T-cell (primary cell): ENCODE measurements around the gene S100A4. TPM values are rescaled to one million over a fixed set of nuclear protein-coding genes. Genes with fewer than 3 reads are reported as not detected.
"Not testable (repeated sequence)": the region's sequence is repeated elsewhere in the genome, so short reads cannot be mapped to it uniquely, and the experiment has no call there.

Source experiments
- ATAC-seq, 4 experiments: fragments of 200-7000 bp in 3 of 4; fragments of 150-1000 bp in 1 of 4; cut with Tn5 transposase; replicated peaks in 1 of 4; 1 replicate in 3 of 4; 2 replicates in 1 of 4; pipeline ENCODE4 v1.10.0; 2021; ENCODE audit warnings: moderate library complexity in 3 of 4, mild to moderate bottlenecking in 2 of 4, moderate number of reproducible peaks in 1 of 4
- CTCF ChIA-PET, 2 donors: fragments of 300-600 bp; sonication (Branson Sonifier 250); formaldehyde crosslinking; loops; one replicate each; lab custom pipeline; 2022; ENCODE audit warnings: antibody characterized with exemption in 2 of 2; lab: Charles Lee
- POLR2A ChIA-PET, 2 donors: fragments of 300-600 bp; sonication (Branson Sonifier 250); formaldehyde crosslinking; loops; one replicate each; lab custom pipeline; 2022; ENCODE audit warnings: antibody characterized with exemption in 2 of 2; lab: Charles Lee
- DNase-seq, 35 experiments: peaks; one replicate each; pipeline versions ENCODE4 v3.0.0 to v3.0.0-alpha.2; 2013 to 2023
- H3K27ac ChIP-seq: one replicate; pipeline ENCODE4 v1.5.1; 2013; ENCODE audit warnings: low read length
- H3K27me3 ChIP-seq, 2 experiments: replicated peaks in 1 of 2; 1 replicate in 1 of 2; 2 replicates in 1 of 2; pipeline versions ENCODE4 v1.6.1 to v1.7.0; 2013; ENCODE audit warnings: low read length in 1 of 2, mixed read lengths in 1 of 2; ENCODE audit not compliant: control insufficient read depth in 2 of 2, insufficient read depth in 2 of 2; ENCODE audit errors: extremely low read depth in 1 of 2
- H3K36me3 ChIP-seq, 2 donors: 1 replicate in 1 of 2; 2 replicates in 1 of 2; pipeline versions ENCODE4 v1.6.1 to v1.7.0; 2013; ENCODE audit warnings: low read length in 1 of 2; ENCODE audit not compliant: control insufficient read depth in 2 of 2, insufficient read depth in 1 of 2; ENCODE audit errors: extremely low read depth in 1 of 2
- H3K4me1 ChIP-seq, 2 experiments: 1 replicate in 1 of 2; 2 replicates in 1 of 2; pipeline versions ENCODE4 v1.6.1 to v1.7.0; 2013; ENCODE audit warnings: low read length in 2 of 2, mixed read lengths in 1 of 2; ENCODE audit not compliant: insufficient read depth in 2 of 2, control insufficient read depth in 1 of 2; ENCODE audit errors: extremely low read depth in 1 of 2
- H3K4me3 ChIP-seq, 2 donors: 1 replicate in 1 of 2; 2 replicates in 1 of 2; pipeline versions ENCODE4 v1.5.1 to v1.7.0; 2013; ENCODE audit warnings: mild to moderate bottlenecking in 2 of 2, low read length in 1 of 2, moderate library complexity in 1 of 2; ENCODE audit not compliant: control insufficient read depth in 1 of 2; ENCODE audit errors: extremely low read depth in 1 of 2
- H3K9me3 ChIP-seq: 2 replicates; pipeline ENCODE4 v1.7.0; 2013
- H3K27ac Mint-ChIP-seq, 2 donors: one replicate each; pipeline ENCODE4 v1.8.0; 2020 to 2021; ENCODE audit warnings: mild to moderate bottlenecking in 2 of 2, mixed read lengths in 2 of 2
- H3K27me3 Mint-ChIP-seq, 2 donors: one replicate each; pipeline ENCODE4 v1.8.0; 2021 to 2022; ENCODE audit warnings: mixed read lengths in 2 of 2
- H3K36me3 Mint-ChIP-seq: one replicate; pipeline ENCODE4 v1.8.0; 2021; ENCODE audit warnings: mixed read lengths
- H3K4me1 Mint-ChIP-seq, 3 donors: one replicate each; pipeline ENCODE4 v1.8.0; 2020 to 2022; ENCODE audit warnings: mixed read lengths in 3 of 3, mild to moderate bottlenecking in 1 of 3
- H3K4me3 Mint-ChIP-seq, 3 donors: one replicate each; pipeline ENCODE4 v1.8.0; 2020 to 2022; ENCODE audit warnings: mild to moderate bottlenecking in 3 of 3, mixed read lengths in 3 of 3, moderate library complexity in 3 of 3
- H3K9me3 Mint-ChIP-seq, 3 donors: one replicate each; pipeline ENCODE4 v1.8.0; 2020 to 2022; ENCODE audit warnings: mixed read lengths in 3 of 3
- WGBS: methylation state at CpG from one replicate; pipeline ENCODE4 v1.1.5; 2013; ENCODE audit warnings: missing lambda C conversion rate; ENCODE audit not compliant: insufficient coverage; 5-methylcytosine and 5-hydroxymethylcytosine counted together
- total RNA-seq, 35 experiments: library from RNA in 6 of 35; stranded (reverse) in 6 of 35; fragments of 120-200 nt in 1 of 35; gene quantifications; one replicate each; pipeline versions ENCODE4 v1.2.1 to v1.2.4 and lab custom pipeline; 2013 to 2026

Gene S100A4
- total RNA-seq, 5 donors from 2014 or later (not counting 1 experiment from before 2014, with no cell fraction given), result 297 to 698 (median 384) TPM

GRCh38 chr1:153566414-153567371 is 21.1 kb upstream of the S100A4 start:
- Histone ChIP-seq H3K4me1 (peaks cover 4 to 37% of the 10 kb centered on the region in 2 experiments), H3K9me3 (no peaks in the 10 kb centered on the region), H3K27me3 (peaks cover 0 to 7% of the 10 kb centered on the region in 2 experiments), H3K27ac (peak overlapping the region; percentile 74), H3K36me3 (no peaks in the 10 kb centered on the region), H3K4me3 (no peak overlapping the region)
- ATAC-seq (peak; percentile 71 to 96 (median 94)), DNase-seq (peak; percentile 32 to 86 (median 56))
- Mint-ChIP-seq H3K27ac (peak overlapping the region; percentile 90 to 97), H3K36me3 (no peaks in the 10 kb centered on the region), H3K4me3 (peak overlapping the region in 2 of 3 donors; percentile 45 to 61), H3K9me3 (no peaks in the 10 kb centered on the region), H3K27me3 (peaks cover 0 to 2% of the 10 kb centered on the region in 2 donors), H3K4me1 (peaks cover 32 to 35% (median 32%) of the 10 kb centered on the region in 3 donors)
- POLR2A ChIA-PET, result interaction anchor here in 1 of 2 donors (0.6 kb wide), 1 partner anchor 36 kb away, joined by 4 read pairs; no protein-coding TSS in a partner anchor
- CTCF ChIA-PET, result interaction anchor here (0.5 to 1.5 kb wide), 4 partner anchors 31 to 56 kb away, joined by 3 to 12 read pairs (median 6); partner anchors contain the start of gene S100A6 (in 1 of the 2)
- WGBS, result 46% methylated on average over 11 of the region's 16 CpGs

DNA sequence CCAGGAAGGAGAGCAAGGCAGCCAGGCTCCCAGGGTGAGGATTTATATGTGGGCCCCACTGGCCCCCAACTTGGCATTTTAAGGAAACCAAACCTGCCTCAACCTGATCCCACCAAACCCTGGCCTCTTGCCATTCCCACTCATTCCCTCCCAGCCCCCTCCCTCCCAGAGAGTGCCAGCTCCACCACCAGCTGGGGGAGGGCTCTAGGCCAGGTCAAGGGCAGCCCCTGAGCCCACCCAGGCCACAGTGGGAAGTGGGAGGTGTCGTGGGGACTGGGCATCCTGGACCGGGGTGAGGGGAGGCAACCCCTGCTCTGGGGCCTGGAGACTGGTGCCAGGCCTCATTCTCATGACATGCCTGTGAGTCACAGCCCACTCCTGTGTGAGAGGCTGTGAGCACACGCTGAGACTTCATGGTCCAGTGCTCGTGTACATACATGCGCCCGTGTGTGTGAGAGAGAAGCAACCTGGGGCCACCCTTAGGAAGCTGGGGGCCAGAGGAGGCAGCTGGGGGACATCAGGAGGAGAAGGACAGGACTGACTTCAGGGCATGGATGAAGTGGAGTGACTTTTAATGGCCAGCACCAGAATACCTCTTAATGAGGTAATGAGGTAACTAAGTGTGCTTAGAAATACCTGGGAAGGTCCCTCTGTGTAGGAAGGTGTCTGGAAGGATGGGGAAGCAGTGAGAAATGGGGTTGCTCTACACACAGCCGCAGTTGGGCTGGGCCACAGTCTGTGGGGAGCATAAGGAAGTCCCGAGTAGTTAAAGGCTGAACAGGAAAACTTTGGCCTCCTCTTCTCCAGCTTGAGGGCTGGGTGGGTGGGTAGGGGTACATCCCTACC is 20.1 kb upstream of the S100A4 start, which contains the start of gene S100A2:
S100A2 (minus strand) TSS at position 316 of the 846 bp plus-strand sequence. CDS start 1,967 bp downstream, outside the sequence.
- H3K27me3 Mint-ChIP-seq, result no peaks in the 10 kb centered on the region
- ChIA-PET CTCF (interaction anchor here (0.5 to 1.5 kb wide), 5 partner anchors 30 to 58 kb away, joined by 3 to 12 read pairs (median 3); partner anchors contain the start of gene S100A6 (in 1 of the 2)), POLR2A (interaction anchor here in 1 of 2 donors (0.8 kb wide), 1 partner anchor 30 kb away, joined by 8 read pairs; the partner anchor contains the start of gene S100A6)
- DNase-seq, result peak in 6 of 35 experiments; percentile 2 to 40 (median 18)
- Histone ChIP-seq H3K9me3 (no peaks in the 10 kb centered on the region), H3K4me3 (no peak within 1 kb of the TSS), H3K4me1 (peaks cover 4 to 37% of the 10 kb centered on the region in 2 experiments), H3K27me3 (peaks cover 0 to 7% of the 10 kb centered on the region in 2 experiments), H3K36me3 (no peaks in the 10 kb centered on the region), H3K27ac (peak within 1 kb of the TSS; percentile 74)
- H3K36me3 Mint-ChIP-seq, result no peaks in the 10 kb centered on the region
- peaks cover 32 to 35% (median 32%) of the 10 kb centered on the region in 3 donors for H3K4me1 Mint-ChIP-seq
- peak; percentile 39 to 54 (median 43) for ATAC-seq
- WGBS, result 67% methylated on average over 5 of the region's 8 CpGs
- H3K27ac Mint-ChIP-seq, result peak within 1 kb of the TSS; percentile 92 to 97
- H3K4me3 Mint-ChIP-seq, result peak within 1 kb of the TSS in 2 of 3 donors; percentile 45 to 70
- no peaks in the 10 kb centered on the region for H3K9me3 Mint-ChIP-seq

GRCh38 chr1:153563991-153564390 is 18.4 kb upstream of the S100A4 start:
- no peak for ATAC-seq
- Mint-ChIP-seq H3K27ac (no peak overlapping the region), H3K9me3 (no peaks in the 10 kb centered on the region), H3K4me3 (no peak overlapping the region), H3K27me3 (no peaks in the 10 kb centered on the region), H3K36me3 (no peaks in the 10 kb centered on the region), H3K4me1 (peaks cover 30 to 32% (median 32%) of the 10 kb centered on the region in 3 donors)
- WGBS, result 95% methylated on average over 3 of the region's 7 CpGs
- POLR2A ChIA-PET, result no interaction called here
- H3K4me3 ChIP-seq, result no peak overlapping the region
- CTCF ChIA-PET, result no interaction called here
- no peak overlapping the region for H3K27ac ChIP-seq
- no peaks in the 10 kb centered on the region for H3K9me3 ChIP-seq
- DNase-seq, result no peak
- peaks cover 0 to 7% of the 10 kb centered on the region in 2 experiments for H3K27me3 ChIP-seq
- H3K4me1 ChIP-seq, result peaks cover 4 to 37% of the 10 kb centered on the region in 2 experiments
- H3K36me3 ChIP-seq, result no peaks in the 10 kb centered on the region

DNA sequence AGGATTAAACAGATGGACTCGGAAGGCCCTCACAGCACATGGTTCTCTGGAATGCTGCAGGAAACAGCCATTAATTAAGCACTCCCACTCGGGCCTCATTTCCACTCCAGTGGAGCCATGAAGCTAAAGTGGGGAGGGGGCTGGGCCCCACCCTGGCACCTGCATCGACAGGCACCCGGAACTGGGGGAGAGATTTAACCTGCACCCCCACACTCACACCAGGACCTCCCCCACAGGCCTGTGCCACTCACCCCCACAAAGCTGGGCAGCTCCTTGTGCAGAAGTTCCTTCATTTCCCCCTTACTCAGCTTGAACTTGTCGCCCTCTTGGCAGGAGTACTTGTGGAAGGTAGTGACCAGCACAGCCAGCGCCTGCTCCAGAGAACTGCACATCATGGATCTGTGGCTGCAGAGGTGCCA is 17.9 kb upstream of the S100A4 start:
- WGBS, result 89% methylated on average over 1 of the region's 6 CpGs
- Mint-ChIP-seq H3K4me3 (no peak overlapping the region), H3K4me1 (peaks cover 27 to 28% (median 28%) of the 10 kb centered on the region in 3 donors)

DNA sequence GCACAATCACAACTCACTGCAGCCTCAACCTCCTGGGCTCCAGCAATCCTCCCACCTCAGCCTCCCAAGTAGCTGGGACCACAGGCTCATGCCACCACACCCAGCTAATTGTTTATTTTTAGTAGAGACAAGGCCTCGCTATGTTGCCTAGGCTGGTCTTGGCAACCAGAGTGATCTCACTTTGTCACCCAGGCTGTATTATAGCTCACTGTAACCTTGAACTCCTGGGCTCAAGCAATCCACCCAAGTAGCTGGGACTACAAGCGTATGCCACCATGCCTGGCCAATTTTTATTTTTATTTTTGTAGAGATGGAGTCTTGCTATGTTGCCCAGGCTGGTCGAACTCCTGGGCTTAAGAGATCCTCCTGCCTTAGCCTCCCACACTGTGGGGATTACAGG is 16.4 kb upstream of the S100A4 start:
- 89% methylated on average over 1 of the region's 3 CpGs for WGBS
- CTCF ChIA-PET, result interaction anchor here (0.9 to 1.3 kb wide), 3 partner anchors 12 to 51 kb away, joined by 3 to 7 read pairs (median 5); no protein-coding TSS in a partner anchor

More for the DNA sequence above, 17.9 kb upstream of the S100A4 start:
- DNase-seq (no peak), ATAC-seq (no peak)
- no peaks in the 10 kb centered on the region for H3K36me3 Mint-ChIP-seq
- H3K4me3 ChIP-seq, result no peak overlapping the region
- H3K9me3 ChIP-seq, result no peaks in the 10 kb centered on the region
- no peaks in the 10 kb centered on the region for H3K27me3 Mint-ChIP-seq
- H3K9me3 Mint-ChIP-seq, result no peaks in the 10 kb centered on the region
- H3K27ac ChIP-seq, result no peak overlapping the region
- CTCF ChIA-PET, result no interaction called here
- H3K27me3 ChIP-seq, result peaks cover 0 to 3% of the 10 kb centered on the region in 2 experiments
- POLR2A ChIA-PET, result no interaction called here
- H3K27ac Mint-ChIP-seq, result no peak overlapping the region
- H3K36me3 ChIP-seq, result no peaks in the 10 kb centered on the region
- peaks cover 4 to 32% of the 10 kb centered on the region in 2 experiments for H3K4me1 ChIP-seq

More for the DNA sequence above, 16.4 kb upstream of the S100A4 start:
- H3K4me3 Mint-ChIP-seq, H3K9me3 ChIP-seq, ATAC-seq, H3K36me3 Mint-ChIP-seq, H3K27me3 Mint-ChIP-seq, DNase-seq, H3K27ac ChIP-seq, POLR2A ChIA-PET, H3K9me3 Mint-ChIP-seq, H3K36me3 ChIP-seq, H3K4me3 ChIP-seq, H3K27me3 ChIP-seq: not testable (repeated sequence)
- Mint-ChIP-seq H3K4me1 (peaks cover 14 to 19% (median 16%) of the 10 kb centered on the region in 3 donors), H3K27ac (peak overlapping the region; percentile 27 to 34)
- H3K4me1 ChIP-seq, result peaks cover 4 to 18% of the 10 kb centered on the region in 2 experiments
